Endodermal cell (in vitro differentiated cells): ENCODE data around the gene CDKL5. TPM values are rescaled to one million over a fixed set of nuclear protein-coding genes. Genes with fewer than 3 reads are reported as not detected.

Source experiments
- DNase-seq: peaks from one replicate; pipeline ENCODE4 v3.0.0-alpha.2; 2017
- H3K27ac ChIP-seq: 2 replicates; pipeline ENCODE4 v1.5.1; 2013; ENCODE audit warnings: mild to moderate bottlenecking, low read depth, low read length, moderate library complexity
- H3K27me3 ChIP-seq: 2 replicates; pipeline ENCODE4 v1.6.1; 2013; ENCODE audit warnings: mild to moderate bottlenecking, low read length, moderate library complexity; ENCODE audit not compliant: insufficient read depth, control insufficient read depth, poor library complexity, severe bottlenecking
- H3K36me3 ChIP-seq: 2 replicates; pipeline ENCODE4 v1.7.0; 2013; ENCODE audit warnings: mild to moderate bottlenecking, low read length, moderate library complexity; ENCODE audit not compliant: control insufficient read depth, insufficient read depth
- H3K4me1 ChIP-seq: one replicate; pipeline ENCODE4 v1.7.0; 2013; ENCODE audit warnings: low read length; ENCODE audit not compliant: control insufficient read depth, insufficient read depth
- H3K4me3 ChIP-seq: 2 replicates; pipeline ENCODE4 v1.5.1; 2013; ENCODE audit warnings: mild to moderate bottlenecking, low read length, moderate library complexity
- H3K9ac ChIP-seq: 2 replicates; pipeline ENCODE4 v1.6.1; 2013; ENCODE audit warnings: mild to moderate bottlenecking, low read length, moderate library complexity; ENCODE audit not compliant: poor library complexity, severe bottlenecking; ENCODE audit errors: extremely low read depth
- H3K9me3 ChIP-seq: 2 replicates; pipeline ENCODE4 v1.6.1; 2013; ENCODE audit warnings: mild to moderate bottlenecking, low read length, moderate library complexity; ENCODE audit not compliant: control insufficient read depth
- H3K27ac Mint-ChIP-seq: 2 replicates; pipeline ENCODE4 v1.8.0; 2020; ENCODE audit warnings: mixed read lengths
- H3K27me3 Mint-ChIP-seq: 2 replicates; pipeline ENCODE4 v1.8.0; 2021; ENCODE audit warnings: mild to moderate bottlenecking, mixed read lengths; ENCODE audit not compliant: insufficient read depth
- H3K36me3 Mint-ChIP-seq: 2 replicates; pipeline ENCODE4 v1.8.0; 2020; ENCODE audit warnings: low read depth, mixed read lengths
- H3K4me1 Mint-ChIP-seq: 2 replicates; pipeline ENCODE4 v1.8.0; 2020; ENCODE audit warnings: mixed read lengths
- H3K4me3 Mint-ChIP-seq: 2 replicates; pipeline ENCODE4 v1.8.0; 2020; ENCODE audit warnings: mild to moderate bottlenecking, moderate library complexity, mixed read lengths
- H3K9me3 Mint-ChIP-seq: 2 replicates; pipeline ENCODE4 v1.8.0; 2020; ENCODE audit warnings: mild to moderate bottlenecking, mixed read lengths
- CTCF ChIP-seq: fragments of 200-600 bp; sonication (generic); conservative IDR thresholded peaks from 2 replicates; pipeline ENCODE4 v1.5.0; 2021; ENCODE audit warnings: antibody characterized with exemption, mild to moderate bottlenecking
- WGBS, 2 experiments: methylation state at CpG; one replicate each; pipeline versions ENCODE4 v1.1.5 to v1.1.7; 2013; ENCODE audit warnings: missing lambda C conversion rate in 2 of 2, mixed read lengths in 1 of 2; ENCODE audit not compliant: insufficient coverage in 1 of 2, insufficient read length in 1 of 2; 5-methylcytosine and 5-hydroxymethylcytosine counted together
- total RNA-seq, 2 donors: library from RNA; stranded (reverse); fragmentation: NEBNext Ultra II Directional in 1 of 2; extraction: Animal tissue kit (Norgen Biotek cat#: 25700) in 1 of 2; gene quantifications; 2 replicates in 1 of 2; 3 replicates in 1 of 2; pipeline ENCODE4 v1.2.1, GENCODE V29; 2021

Gene CDKL5
- total RNA-seq, 2 donors from 2014 or later = 18.2 to 19.3 TPM

DNA sequence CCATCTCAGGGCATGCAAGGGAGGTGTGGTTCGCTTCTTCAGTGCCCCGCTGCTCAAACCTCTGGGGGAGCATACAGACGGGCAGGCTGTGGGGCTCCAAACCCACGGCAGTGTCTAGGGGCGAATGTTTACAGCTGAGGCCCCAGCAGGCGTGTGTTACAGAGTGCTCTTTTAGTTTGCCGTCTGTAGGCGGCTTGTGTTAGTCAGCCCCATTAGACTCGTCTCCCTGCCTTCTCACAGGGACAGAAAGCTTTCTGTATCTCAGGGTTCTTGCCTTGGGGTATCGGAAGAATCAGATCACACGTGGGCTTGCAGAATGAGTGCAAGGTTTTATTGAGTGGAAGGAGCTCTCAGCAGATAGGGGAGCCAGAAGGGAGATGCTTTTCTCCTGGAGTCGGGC, 235.9 kb downstream of the CDKL5 start:
- Mint-ChIP-seq H3K9me3 (peaks cover 69% of the 10 kb centered on the region), H3K27ac (no peak overlapping the region), H3K27me3 (no peaks in the 10 kb centered on the region), H3K4me3 (no peak overlapping the region), H3K4me1 (no peaks in the 10 kb centered on the region), H3K36me3 (no peaks in the 10 kb centered on the region)
- no peak for TF ChIP-seq CTCF
- no peak overlapping the region for H3K9ac ChIP-seq
- no peaks in the 10 kb centered on the region for H3K36me3 ChIP-seq
- H3K4me3 ChIP-seq = no peak overlapping the region
- no peaks in the 10 kb centered on the region for H3K27me3 ChIP-seq
- H3K27ac ChIP-seq = no peak overlapping the region
- no peaks in the 10 kb centered on the region for H3K4me1 ChIP-seq
- DNase-seq = no peak
- no peaks in the 10 kb centered on the region for H3K9me3 ChIP-seq
- WGBS, 2 experiments = 90 to 100% methylated on average over 1 to 12 of the region's 12 CpGs

GRCh38 chrX:18664947-18665346, 239.5 kb downstream of the CDKL5 start:
- Histone ChIP-seq H3K4me3 (no peak overlapping the region), H3K9ac (no peak overlapping the region), H3K4me1 (no peaks in the 10 kb centered on the region), H3K9me3 (no peaks in the 10 kb centered on the region), H3K36me3 (no peaks in the 10 kb centered on the region), H3K27ac (no peak overlapping the region), H3K27me3 (no peaks in the 10 kb centered on the region)
- peak; percentile 72 for DNase-seq
- peak; percentile 66 for TF ChIP-seq CTCF
- peaks cover 72% of the 10 kb centered on the region for H3K9me3 Mint-ChIP-seq
- WGBS, 2 experiments = 90 to 100% methylated on average over 1 to 8 of the region's 8 CpGs
- H3K36me3 Mint-ChIP-seq = no peaks in the 10 kb centered on the region
- H3K27me3 Mint-ChIP-seq = no peaks in the 10 kb centered on the region
- no peak overlapping the region for H3K4me3 Mint-ChIP-seq
- no peak overlapping the region for H3K27ac Mint-ChIP-seq
- no peaks in the 10 kb centered on the region for H3K4me1 Mint-ChIP-seq

- Mint-ChIP-seq H3K4me3 (no peak overlapping the region), H3K27me3 (no peaks in the 10 kb centered on the region), H3K9me3 (peaks cover 67% of the 10 kb centered on the region), H3K27ac (no peak overlapping the region), H3K36me3 (no peaks in the 10 kb centered on the region), H3K4me1 (no peaks in the 10 kb centered on the region)
- WGBS, 2 experiments = 91% methylated on average over 15 of the region's 15 CpGs; no CpG with 5 or more reads in 1 of the 2 experiments
- Histone ChIP-seq H3K27me3 (no peaks in the 10 kb centered on the region), H3K4me1 (no peaks in the 10 kb centered on the region), H3K4me3 (no peak overlapping the region), H3K36me3 (no peaks in the 10 kb centered on the region), H3K9ac (no peak overlapping the region), H3K9me3 (no peaks in the 10 kb centered on the region), H3K27ac (no peak overlapping the region)
- no peak for TF ChIP-seq CTCF
- DNase-seq = no peak
These were observed 241.2 kb downstream of the CDKL5 start for GRCh38 chrX:18666614-18667013.
